ENCODE measurements around the gene GNAL.

GRCh38 chr18:11847811-11848210 is 158.7 kb downstream of the GNAL start:
- TF ChIP-seq CTCF (IDR thresholded peaks at IDR 0.05), result no peak
- TF ChIP-seq POLR2AphosphoS5 (IDR thresholded peaks at IDR 0.05), result no peak
- TF ChIP-seq EP300 (IDR thresholded peaks at IDR 0.05), result no peak
